ENCODE measurements around the gene MEF2C. TPM values are rescaled to one million over a fixed set of nuclear protein-coding genes. Genes with fewer than 3 reads are reported as not detected.

MEF2C gene
- total RNA-seq, 1 experiment from 2014 or later = 13.0 TPM

DNA sequence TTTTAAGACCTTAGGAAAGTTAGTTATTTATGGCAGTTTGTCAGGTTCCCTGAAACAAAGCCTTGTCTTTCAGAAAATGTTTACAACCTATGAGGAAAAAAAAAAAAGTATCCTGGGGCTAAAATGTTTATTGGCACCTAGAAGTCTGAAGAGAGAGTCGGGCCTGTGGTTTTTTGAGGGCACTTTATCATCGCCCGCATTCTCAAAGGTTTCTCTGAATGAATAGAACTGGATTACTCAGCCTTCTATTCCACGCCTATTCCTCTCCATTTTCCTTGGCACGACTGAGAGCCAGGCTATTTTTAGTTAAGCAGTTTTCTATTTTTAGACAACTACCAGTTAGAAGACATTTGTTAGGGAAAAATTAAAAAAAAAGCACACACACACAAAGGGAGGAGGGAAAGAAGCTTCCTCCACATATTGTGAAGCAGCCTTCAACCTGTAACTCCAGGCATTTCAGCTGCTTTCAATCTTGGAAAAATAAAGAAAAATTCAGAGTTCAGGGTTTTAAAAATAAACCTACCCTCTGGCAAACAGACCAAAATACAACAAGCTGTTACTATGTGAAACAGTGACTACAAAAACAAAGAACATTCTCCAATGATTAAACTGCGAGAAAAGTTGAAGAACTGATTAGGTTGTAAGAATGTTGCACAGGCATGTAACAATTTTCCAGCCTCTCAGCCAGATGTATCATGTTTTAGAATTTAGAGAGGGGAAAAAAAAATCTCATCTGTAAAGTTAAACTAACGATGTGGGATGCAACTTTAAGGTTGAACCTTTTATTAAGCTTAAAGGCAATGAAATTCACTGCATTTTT lies 97.0 kb downstream of the MEF2C start:
- intact Hi-C loops (cut with micrococcal nuclease) = loop anchor here (5.0 kb wide), 1 partner anchor 96 kb away; the partner anchor contains the start of gene MEF2C
- peaks cover 25 to 37% of the 10 kb centered on the region in 2 experiments for H3K4me1 ChIP-seq (ENCODE audit: control insufficient read depth in 1 of 2, insufficient read depth in 2 of 2, low read length in 2 of 2)
- H3K9me2 ChIP-seq (ENCODE audit: insufficient read depth) = no peaks in the 10 kb centered on the region
- CTCF ChIA-PET = no interaction called here
- no peaks in the 10 kb centered on the region for H3K27me3 ChIP-seq (ENCODE audit: insufficient read depth, low read length)
- no peaks in the 10 kb centered on the region for H4K20me1 ChIP-seq (ENCODE audit: insufficient read depth)
- POLR2A ChIA-PET = interaction anchor here (0.7 to 1.7 kb wide), 2 partner anchors 33 to 74 kb away, joined by 3 to 4 read pairs; no protein-coding TSS in a partner anchor
- BruUV-seq (replicated peaks) = no TSS peak
- H3K36me3 ChIP-seq (ENCODE audit: control insufficient read depth in 1 of 2, insufficient read depth in 2 of 2, low read length in 2 of 2) = no peaks in the 10 kb centered on the region
- DNase-seq (ENCODE audit: low read depth, low spot score) (peak; percentile 96), ATAC-seq (peak; percentile 88)
- peak overlapping the region; percentile 61 for H3K9ac ChIP-seq (ENCODE audit: low read length)
- H3K79me2 ChIP-seq (ENCODE audit: insufficient read depth, low read length) = no peaks in the 10 kb centered on the region
- RAD21 ChIA-PET (ENCODE audit: low non-redundant PET in 1 of 2, low total read pairs in 2 of 2, uncharacterized antibody in 2 of 2, unreplicated experiment in 2 of 2) = no interaction called here
- H3K4me3 ChIP-seq (replicated peaks in 1 of 2; ENCODE audit: low read depth in 1 of 2, low read length in 2 of 2) = peak overlapping the region; percentile 18 to 50
- TF ChIP-seq SIN3A (IDR thresholded peaks at IDR 0.05; ENCODE audit: low read depth) (peak; percentile 52), SP1 (IDR thresholded peaks at IDR 0.05; ENCODE audit: low read depth) (peak; percentile 57), EZH2phosphoT487 (IDR thresholded peaks at IDR 0.05; ENCODE audit: borderline replicate concordance) (no peak), RAD21 (IDR thresholded peaks at IDR 0.05; ENCODE audit: low read depth) (peak; percentile 25; the same call in 1 of the 2 replicates), MAX (IDR thresholded peaks at IDR 0.05) (no peak), ZBTB33 (IDR thresholded peaks at IDR 0.05; ENCODE audit: extremely low read depth, insufficient replicate concordance, low read length) (no peak), EZH2 (IDR thresholded peaks at IDR 0.05) (no peak), ELF1 (IDR thresholded peaks at IDR 0.05; ENCODE audit: borderline replicate concordance, low read depth) (no peak; the same call in 1 of the 2 replicates), ZNF274 (IDR thresholded peaks at IDR 0.05; ENCODE audit: low read depth, low read length) (no peak), TCF7L2 (IDR thresholded peaks at IDR 0.05; ENCODE audit: borderline replicate concordance, extremely low read depth, insufficient read depth, insufficient read length) (peak; percentile 57), CEBPB (IDR thresholded peaks at IDR 0.05; ENCODE audit: low read depth) (peak; percentile 62), CBX3 (IDR thresholded peaks at IDR 0.05; ENCODE audit: low read depth) (peak; percentile 53; the same call in 1 of the 2 replicates), SRF (IDR thresholded peaks at IDR 0.05; ENCODE audit: low read depth) (peak; percentile 49; the same call in 1 of the 2 replicates), YY1 (IDR thresholded peaks at IDR 0.05; ENCODE audit: extremely low read depth, insufficient replicate concordance, low read depth, low read length) (no peak), POLR2AphosphoS5 (IDR thresholded peaks at IDR 0.05; ENCODE audit: low read depth, low read length) (peak; percentile 48; the same call in 1 of the 2 replicates), EGR1 (IDR thresholded peaks at IDR 0.05; ENCODE audit: low read depth) (no peak; the same call in 1 of the 2 replicates), FOSL1 (IDR thresholded peaks at IDR 0.05; ENCODE audit: low read depth) (peak; percentile 57), POLR2A (IDR thresholded peaks at IDR 0.05; ENCODE audit: borderline replicate concordance, extremely low read depth, insufficient read depth, insufficient read length) (no peak), JUND (IDR thresholded peaks at IDR 0.05) (peak; percentile 66)
- TF ChIP-seq, protein P1, sequence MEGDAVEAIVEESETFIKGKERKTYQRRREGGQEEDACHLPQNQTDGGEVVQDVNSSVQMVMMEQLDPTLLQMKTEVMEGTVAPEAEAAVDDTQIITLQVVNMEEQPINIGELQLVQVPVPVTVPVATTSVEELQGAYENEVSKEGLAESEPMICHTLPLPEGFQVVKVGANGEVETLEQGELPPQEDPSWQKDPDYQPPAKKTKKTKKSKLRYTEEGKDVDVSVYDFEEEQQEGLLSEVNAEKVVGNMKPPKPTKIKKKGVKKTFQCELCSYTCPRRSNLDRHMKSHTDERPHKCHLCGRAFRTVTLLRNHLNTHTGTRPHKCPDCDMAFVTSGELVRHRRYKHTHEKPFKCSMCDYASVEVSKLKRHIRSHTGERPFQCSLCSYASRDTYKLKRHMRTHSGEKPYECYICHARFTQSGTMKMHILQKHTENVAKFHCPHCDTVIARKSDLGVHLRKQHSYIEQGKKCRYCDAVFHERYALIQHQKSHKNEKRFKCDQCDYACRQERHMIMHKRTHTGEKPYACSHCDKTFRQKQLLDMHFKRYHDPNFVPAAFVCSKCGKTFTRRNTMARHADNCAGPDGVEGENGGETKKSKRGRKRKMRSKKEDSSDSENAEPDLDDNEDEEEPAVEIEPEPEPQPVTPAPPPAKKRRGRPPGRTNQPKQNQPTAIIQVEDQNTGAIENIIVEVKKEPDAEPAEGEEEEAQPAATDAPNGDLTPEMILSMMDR (IDR thresholded peaks at IDR 0.05 in 2 of 3, conservative IDR thresholded peaks at IDR 0.05 in 1 of 3; ENCODE audit: borderline replicate concordance in 1 of 3, insufficient read depth in 1 of 3, low read depth in 2 of 3, low read length in 2 of 3) = no peak
- TF ChIP-seq, protein P2, sequence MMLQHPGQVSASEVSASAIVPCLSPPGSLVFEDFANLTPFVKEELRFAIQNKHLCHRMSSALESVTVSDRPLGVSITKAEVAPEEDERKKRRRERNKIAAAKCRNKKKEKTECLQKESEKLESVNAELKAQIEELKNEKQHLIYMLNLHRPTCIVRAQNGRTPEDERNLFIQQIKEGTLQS (IDR thresholded peaks at IDR 0.05) = no peak
- H3K4me2 ChIP-seq (ENCODE audit: low read length) = peak overlapping the region; percentile 77
- H3K27ac ChIP-seq (ENCODE audit: low read depth, low read length) = peak overlapping the region; percentile 92
- H2AFZ ChIP-seq (ENCODE audit: low read depth, low read length, poor library complexity, severe bottlenecking) = no peak overlapping the region
- no peaks in the 10 kb centered on the region for H3K9me3 ChIP-seq (ENCODE audit: control insufficient read depth in 1 of 2, insufficient read depth in 1 of 2, low read depth in 1 of 2, low read length in 2 of 2)
